IPS-18a (cell line): Measurements from ENCODE around the gene TRMT2A.

Experiments
- H3K27ac ChIP-seq: one replicate; pipeline ENCODE4 v1.5.1; 2013; ENCODE audit warnings: low read length
- H3K27me3 ChIP-seq: one replicate; pipeline ENCODE4 v1.6.1; 2013; ENCODE audit warnings: mild to moderate bottlenecking, low read length; ENCODE audit not compliant: control insufficient read depth, insufficient read depth
- H3K36me3 ChIP-seq: one replicate; pipeline ENCODE4 v1.6.1; 2013; ENCODE audit warnings: low read depth, low read length; ENCODE audit not compliant: control insufficient read depth
- H3K4me1 ChIP-seq: one replicate; pipeline ENCODE4 v1.6.1; 2013; ENCODE audit warnings: low read depth, low read length; ENCODE audit not compliant: control insufficient read depth
- H3K4me3 ChIP-seq: one replicate; pipeline ENCODE4 v1.5.1; 2013; ENCODE audit warnings: low read length
- H3K9ac ChIP-seq: one replicate; pipeline ENCODE4 v1.6.1; 2013; ENCODE audit warnings: mild to moderate bottlenecking, low read length, moderate library complexity
- H3K9me3 ChIP-seq: one replicate; pipeline ENCODE4 v1.6.1; 2013; ENCODE audit warnings: low read depth, low read length; ENCODE audit not compliant: control insufficient read depth

Gene TRMT2A

DNA sequence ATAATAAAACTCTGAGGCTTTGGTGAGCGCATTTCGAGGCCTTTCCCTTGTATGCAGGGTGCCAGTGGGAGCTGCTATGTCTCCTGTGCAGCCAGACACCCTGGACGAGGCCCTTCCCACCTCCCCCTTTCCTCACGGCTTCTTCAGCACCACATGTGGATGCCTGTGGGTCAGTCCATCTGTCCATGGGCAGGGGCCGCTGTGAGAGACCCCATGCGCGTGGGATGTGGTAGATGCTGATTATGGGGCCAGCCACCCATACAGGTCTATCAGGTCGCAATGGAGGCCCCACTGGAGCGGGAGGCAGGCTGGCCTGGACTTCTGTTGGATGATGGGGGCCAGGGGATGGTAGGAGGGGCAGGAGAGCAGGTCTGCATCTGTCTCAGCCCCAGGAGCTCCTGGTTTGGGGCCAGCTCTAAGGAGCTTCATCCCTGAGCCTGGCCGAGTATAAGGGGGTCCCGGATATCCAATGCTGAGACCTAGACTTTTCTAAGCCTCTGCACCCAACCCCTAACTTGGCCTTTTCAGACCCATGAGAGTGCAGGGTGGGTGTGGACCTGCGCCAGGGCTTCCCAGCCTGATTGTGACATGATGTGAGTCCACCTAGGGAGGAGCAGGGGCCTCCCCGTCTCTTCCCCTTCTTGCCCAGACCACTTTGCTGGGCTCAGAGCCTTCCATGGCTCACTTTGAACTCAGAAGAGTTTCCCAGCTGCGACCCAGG is 51.0 kb downstream of the TRMT2A start:
- no peak overlapping the region for H3K27ac ChIP-seq
- H3K36me3 ChIP-seq = no peaks in the 10 kb centered on the region
- no peaks in the 10 kb centered on the region for H3K9me3 ChIP-seq
- H3K9ac ChIP-seq = no peak overlapping the region
- H3K27me3 ChIP-seq = no peaks in the 10 kb centered on the region
- no peak overlapping the region for H3K4me3 ChIP-seq
- no peaks in the 10 kb centered on the region for H3K4me1 ChIP-seq

DNA sequence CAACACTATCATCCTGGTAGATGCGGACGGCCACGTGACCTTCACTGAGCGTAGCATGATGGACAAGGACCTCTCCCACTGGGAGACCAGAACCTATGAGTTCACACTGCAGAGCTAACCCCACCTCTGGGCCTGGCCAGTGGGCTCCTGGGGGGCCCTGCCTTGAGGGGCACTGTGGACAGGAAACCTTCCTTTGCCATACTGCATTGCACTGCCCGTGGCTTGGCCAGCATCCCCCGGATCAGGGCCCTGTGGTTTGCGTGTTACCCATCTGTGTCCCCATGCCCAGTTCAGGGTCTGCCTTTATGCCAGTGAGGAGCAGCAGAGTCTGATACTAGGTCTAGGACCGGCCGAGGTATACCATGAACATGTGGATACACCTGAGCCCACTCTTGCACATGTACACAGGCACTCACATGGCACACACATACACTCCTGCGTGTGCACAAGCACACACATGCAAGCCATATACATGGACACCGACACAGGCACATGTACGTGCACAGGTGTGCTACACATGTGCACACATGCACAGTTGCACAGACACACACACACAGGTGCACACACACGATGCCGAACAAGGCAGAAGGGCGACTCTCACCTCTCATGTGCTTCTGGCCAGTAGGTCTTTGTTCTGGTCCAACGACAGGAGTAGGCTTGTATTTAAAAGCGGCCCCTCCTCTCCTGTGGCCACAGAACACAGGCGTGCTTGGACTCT is 52.3 kb downstream of the TRMT2A start:
- Histone ChIP-seq H3K27me3 (no peaks in the 10 kb centered on the region), H3K9me3 (no peaks in the 10 kb centered on the region), H3K36me3 (no peaks in the 10 kb centered on the region), H3K4me1 (no peaks in the 10 kb centered on the region), H3K27ac (no peak overlapping the region), H3K4me3 (no peak overlapping the region), H3K9ac (no peak overlapping the region)

DNA sequence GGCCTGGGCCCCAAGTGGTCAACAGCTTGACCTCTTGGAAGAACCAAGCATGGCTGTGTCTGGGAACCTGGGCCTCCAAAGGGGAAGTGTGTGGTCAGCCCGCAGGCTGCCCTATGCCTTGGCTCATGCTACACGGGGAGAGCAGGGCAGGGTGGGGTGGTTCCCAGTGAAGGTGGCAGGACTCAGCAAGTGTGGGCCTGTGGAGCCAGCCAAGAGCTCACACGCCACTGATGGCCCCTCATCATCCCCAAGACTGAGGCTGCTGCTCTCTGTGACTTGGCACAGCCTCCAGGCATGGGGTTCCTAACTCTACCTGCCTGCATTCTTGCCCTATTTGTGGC is 52.9 kb downstream of the TRMT2A start:
- no peaks in the 10 kb centered on the region for H3K36me3 ChIP-seq

DNA sequence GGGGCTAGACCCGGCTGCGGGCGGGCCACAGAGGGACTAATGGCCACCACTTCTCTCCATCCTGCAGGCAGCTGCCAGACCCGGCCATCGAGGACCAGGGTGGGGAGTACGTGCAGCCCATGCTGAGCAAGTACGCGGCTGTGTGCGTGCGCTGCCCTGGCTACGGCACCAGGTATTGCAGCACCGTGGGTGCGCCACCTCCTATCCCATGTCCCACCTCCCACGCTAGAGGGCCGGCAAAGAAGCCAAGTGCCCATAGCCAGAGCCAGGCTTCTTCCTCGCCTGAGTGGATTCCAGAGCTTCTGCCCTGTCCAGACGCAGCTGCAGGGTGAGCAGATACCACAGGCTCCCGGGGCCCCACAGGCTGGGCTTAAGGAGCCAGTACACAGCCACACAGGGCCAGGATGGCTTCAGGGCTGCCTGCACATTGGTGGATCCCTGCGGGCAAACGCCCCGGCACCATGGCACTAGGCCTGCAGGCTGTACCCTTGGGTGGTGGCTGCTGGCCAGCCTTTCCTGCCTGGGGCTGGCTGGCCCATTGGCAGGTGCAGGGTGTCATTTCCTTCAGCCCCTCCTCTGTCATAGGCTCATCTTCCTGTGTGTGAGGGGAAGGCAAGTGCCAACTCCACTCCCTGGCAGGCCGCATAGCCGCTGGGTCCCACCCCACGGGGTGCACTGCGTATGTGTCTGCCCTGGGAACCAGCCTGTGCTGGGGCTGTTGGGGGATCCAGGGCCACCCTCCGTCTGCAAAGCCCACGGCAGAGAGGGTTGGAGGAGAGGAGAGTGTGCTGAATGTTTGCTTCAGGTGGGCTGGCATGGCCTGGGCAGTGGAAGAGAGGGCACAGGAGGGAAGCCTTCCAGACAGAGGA is 53.5 kb downstream of the TRMT2A start:
- H3K4me3 ChIP-seq = no peak overlapping the region
- H3K27ac ChIP-seq = no peak overlapping the region
- no peaks in the 10 kb centered on the region for H3K4me1 ChIP-seq
- H3K9ac ChIP-seq = no peak overlapping the region
- H3K9me3 ChIP-seq = no peaks in the 10 kb centered on the region
- no peaks in the 10 kb centered on the region for H3K27me3 ChIP-seq
- no peaks in the 10 kb centered on the region for H3K36me3 ChIP-seq

More for the DNA sequence above, 52.9 kb downstream of the TRMT2A start:
- H3K9ac ChIP-seq = no peak overlapping the region
- no peaks in the 10 kb centered on the region for H3K9me3 ChIP-seq
- H3K27me3 ChIP-seq = no peaks in the 10 kb centered on the region
- H3K4me1 ChIP-seq = no peaks in the 10 kb centered on the region
- H3K4me3 ChIP-seq = no peak overlapping the region
- no peak overlapping the region for H3K27ac ChIP-seq

DNA sequence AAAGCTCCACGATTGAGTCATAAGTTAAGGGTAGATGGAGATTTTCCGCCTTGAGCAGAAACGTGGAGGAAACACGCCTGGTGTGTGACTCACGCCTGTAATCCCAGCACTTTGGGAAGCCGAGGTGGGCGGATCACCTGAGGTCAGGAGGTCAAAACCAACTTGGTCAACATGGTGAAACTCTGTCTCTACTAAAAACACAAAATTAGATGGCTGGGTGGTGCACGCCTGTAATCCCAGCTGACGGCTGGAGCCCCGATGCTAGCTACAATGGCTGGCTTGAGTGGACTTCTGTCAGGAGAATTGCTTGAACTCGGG is 54.3 kb downstream of the TRMT2A start:
- Histone ChIP-seq H3K4me3 (no peak overlapping the region), H3K27me3 (no peaks in the 10 kb centered on the region), H3K36me3 (no peaks in the 10 kb centered on the region), H3K9ac (no peak overlapping the region), H3K4me1 (no peaks in the 10 kb centered on the region), H3K9me3 (no peaks in the 10 kb centered on the region), H3K27ac (no peak overlapping the region)

DNA sequence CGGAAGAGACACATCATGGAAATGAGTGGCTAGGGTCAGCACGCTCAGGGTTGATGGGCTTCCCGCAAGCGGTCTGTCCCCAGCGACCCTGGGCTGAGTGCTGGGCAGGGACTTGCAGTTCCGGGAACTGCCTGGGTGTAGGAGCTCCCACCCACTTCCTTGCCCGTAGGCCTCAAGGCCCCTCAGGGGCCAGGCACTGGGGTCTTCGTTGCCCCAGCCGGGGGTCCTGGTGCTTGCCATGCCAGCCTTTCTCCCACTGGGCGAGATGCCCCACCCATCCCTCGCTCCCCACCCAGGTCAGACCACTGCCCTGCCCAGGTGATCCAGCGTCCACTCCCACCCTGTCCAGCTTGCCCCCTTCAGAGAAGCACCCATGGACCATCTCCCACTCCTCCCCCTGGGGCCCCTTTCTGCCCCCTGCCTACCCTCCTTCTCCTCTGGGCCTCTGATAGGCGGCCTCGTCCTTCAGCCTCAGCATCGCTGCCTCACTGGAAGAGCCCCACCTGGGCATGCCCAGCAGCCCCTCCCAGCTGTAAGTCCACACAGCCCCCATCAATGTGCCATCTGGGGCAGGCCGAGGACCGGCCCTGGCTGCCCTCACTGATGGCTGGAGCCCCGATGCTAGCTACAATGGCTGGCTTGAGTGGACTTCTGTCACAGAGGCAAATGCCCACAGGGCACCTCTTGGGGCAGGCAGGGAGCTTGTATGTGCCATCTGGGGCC is 54.8 kb downstream of the TRMT2A start:
- H3K9me3 ChIP-seq = no peaks in the 10 kb centered on the region
- H3K36me3 ChIP-seq = no peaks in the 10 kb centered on the region
- H3K27me3 ChIP-seq = no peaks in the 10 kb centered on the region
- no peak overlapping the region for H3K27ac ChIP-seq
- H3K4me1 ChIP-seq = no peaks in the 10 kb centered on the region
- no peak overlapping the region for H3K4me3 ChIP-seq
- no peak overlapping the region for H3K9ac ChIP-seq
